ENCODE measurements around the gene PDZD4.

PDZD4 gene

DNA sequence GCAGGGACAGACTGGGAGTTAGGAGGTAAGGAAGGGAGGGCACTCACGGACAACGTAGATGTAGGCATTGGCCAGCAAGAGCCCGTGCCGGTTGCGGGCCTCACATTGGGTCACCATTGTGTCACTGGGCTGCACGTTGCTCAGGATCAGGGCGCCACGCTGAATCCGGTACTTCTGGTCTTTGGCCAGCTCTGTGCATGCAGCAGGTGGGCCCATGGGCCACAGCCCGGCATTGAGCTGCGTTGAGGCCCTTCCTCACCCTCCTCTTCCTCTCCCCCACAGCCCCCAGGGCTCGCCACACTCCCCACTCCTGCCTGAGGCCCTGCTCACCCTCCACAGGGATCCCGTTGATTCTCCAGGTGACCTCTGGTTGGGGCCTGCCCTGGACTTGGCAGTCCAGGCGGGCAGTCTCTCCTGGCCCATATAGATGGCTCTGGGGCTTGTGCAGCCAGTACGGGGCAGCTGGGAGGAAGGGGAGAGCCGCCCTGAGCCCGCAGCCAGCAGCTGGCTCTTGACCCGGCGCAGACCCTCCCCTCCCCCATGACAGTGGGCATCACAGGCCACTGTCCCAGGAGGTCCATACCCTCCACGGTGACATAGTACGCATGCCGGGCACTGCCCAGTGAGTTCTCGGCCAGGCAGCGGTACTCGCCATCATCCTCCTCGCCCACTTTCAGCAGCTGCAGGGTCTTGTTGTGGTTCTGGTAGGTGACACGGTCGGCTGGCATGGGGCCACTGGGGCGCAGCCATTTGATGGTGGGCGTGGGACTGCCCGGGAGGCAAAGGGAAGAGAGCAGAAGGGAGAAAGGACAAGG is 39.3 kb upstream of the PDZD4 start:
- Histone ChIP-seq H3K27ac (no peak overlapping the region), H3K36me3 (peaks cover 64% of the 10 kb centered on the region), H3K9me3 (ENCODE audit: severe bottlenecking) (no peaks in the 10 kb centered on the region), H3K27me3 (ENCODE audit: insufficient read depth, low read depth, severe bottlenecking) (peaks cover 27% of the 10 kb centered on the region), H3K4me3 (ENCODE audit: low read depth, low read length) (no peak overlapping the region)
- TF ChIP-seq, protein P1, sequence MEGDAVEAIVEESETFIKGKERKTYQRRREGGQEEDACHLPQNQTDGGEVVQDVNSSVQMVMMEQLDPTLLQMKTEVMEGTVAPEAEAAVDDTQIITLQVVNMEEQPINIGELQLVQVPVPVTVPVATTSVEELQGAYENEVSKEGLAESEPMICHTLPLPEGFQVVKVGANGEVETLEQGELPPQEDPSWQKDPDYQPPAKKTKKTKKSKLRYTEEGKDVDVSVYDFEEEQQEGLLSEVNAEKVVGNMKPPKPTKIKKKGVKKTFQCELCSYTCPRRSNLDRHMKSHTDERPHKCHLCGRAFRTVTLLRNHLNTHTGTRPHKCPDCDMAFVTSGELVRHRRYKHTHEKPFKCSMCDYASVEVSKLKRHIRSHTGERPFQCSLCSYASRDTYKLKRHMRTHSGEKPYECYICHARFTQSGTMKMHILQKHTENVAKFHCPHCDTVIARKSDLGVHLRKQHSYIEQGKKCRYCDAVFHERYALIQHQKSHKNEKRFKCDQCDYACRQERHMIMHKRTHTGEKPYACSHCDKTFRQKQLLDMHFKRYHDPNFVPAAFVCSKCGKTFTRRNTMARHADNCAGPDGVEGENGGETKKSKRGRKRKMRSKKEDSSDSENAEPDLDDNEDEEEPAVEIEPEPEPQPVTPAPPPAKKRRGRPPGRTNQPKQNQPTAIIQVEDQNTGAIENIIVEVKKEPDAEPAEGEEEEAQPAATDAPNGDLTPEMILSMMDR (IDR thresholded peaks at IDR 0.05; ENCODE audit: low read depth, low read length), result no peak
- no peak for DNase-seq

DNA sequence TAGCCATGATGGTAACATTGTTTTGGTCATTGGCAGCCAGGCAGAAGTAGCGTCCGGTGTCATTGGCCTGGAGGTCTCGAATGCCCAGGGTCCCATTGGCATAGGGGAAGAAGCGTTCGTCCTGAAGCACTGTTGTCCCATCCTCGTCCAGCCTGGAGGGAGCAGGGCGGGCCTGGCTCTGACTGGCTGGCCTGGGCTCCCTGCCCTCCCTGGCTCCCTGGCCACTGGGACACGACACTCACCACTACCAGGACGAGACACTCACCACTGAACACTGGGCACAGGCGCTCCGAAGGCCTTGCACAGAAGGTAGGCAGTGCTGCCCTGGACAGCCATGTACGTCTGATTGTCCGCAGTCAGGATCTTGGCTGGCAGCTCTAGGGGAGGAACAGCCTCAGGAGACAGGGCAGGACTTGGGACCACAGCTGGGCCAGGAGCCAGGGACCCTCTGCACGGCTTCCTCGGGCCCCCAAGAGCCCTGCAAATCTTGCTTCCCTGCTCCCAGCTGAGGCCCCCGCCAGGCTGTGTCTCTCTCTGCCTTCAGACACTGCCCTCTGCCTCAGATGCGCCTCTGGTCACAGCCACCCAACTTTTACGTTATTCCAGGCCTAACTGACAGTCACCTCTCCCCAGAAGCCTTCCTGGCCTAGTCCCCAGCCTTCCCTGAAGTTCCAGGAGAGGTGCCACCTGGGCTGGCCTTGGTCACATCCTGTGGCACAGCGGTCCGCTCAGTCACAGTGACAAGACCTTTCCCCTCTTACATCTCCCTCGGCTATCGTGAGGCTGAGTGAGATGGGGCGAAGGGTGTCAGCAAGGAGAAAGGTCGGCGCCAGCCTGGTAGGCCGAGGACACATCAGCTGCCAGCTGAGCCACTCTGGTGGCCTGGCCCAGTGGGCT is 38.5 kb upstream of the PDZD4 start:
- peaks cover 72% of the 10 kb centered on the region for H3K36me3 ChIP-seq
- H3K4me3 ChIP-seq (ENCODE audit: low read depth, low read length), result no peak overlapping the region
- no peaks in the 10 kb centered on the region for H3K9me3 ChIP-seq (ENCODE audit: severe bottlenecking)
- H3K27me3 ChIP-seq (ENCODE audit: insufficient read depth, low read depth, severe bottlenecking), result peaks cover 29% of the 10 kb centered on the region
- H3K27ac ChIP-seq, result no peak overlapping the region
- no peak for DNase-seq
- TF ChIP-seq, protein P1 (IDR thresholded peaks at IDR 0.05; ENCODE audit: low read depth, low read length), result no peak

DNA sequence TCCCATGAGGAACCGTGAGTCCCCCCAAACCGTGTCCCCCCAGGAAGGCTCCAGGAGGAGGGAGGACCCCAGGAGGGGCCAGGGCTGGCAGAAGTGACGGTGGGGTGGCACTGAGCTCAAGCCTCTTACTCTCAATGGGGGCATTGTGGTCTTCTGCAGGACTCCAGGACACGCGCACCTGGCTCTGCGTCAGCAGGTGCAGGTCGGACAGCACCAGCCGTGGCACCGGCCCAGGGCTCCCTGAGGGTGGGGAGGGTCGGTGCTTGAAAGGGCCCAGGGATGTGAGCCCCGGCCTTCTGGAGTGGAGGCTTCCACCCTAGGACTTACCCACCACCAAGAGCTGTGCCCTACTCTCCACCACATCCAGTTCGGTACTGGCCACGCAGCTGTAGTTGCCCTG is 37.3 kb upstream of the PDZD4 start:
- Histone ChIP-seq H3K36me3 (peaks cover 83% of the 10 kb centered on the region), H3K9me3 (ENCODE audit: severe bottlenecking) (no peaks in the 10 kb centered on the region)
- no peak for DNase-seq

DNA sequence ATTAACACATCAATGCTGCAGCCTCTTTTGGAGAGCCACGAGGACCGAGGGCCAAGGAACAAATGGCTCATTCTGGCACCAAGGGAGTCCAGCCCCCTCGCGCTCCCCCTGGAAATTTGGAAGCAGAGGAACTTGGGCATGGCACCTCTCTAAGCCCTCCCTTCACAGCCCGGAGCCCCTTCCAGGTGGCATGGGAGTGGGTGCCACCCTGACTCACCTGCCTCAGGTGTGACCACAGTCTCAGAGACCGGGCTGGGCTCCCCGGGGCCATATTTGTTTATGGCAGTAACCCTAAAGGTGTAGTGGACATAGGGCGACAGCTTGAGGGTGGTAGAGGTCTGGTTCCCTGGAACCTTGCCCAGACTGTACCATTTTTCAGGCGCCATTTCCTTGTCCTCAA is 36.8 kb upstream of the PDZD4 start:
- H3K36me3 ChIP-seq, result peaks cover 86% of the 10 kb centered on the region
- no peak overlapping the region for H3K4me3 ChIP-seq (ENCODE audit: low read depth, low read length)
- H3K9me3 ChIP-seq (ENCODE audit: severe bottlenecking), result peaks cover 4% of the 10 kb centered on the region
- H3K27me3 ChIP-seq (ENCODE audit: insufficient read depth, low read depth, severe bottlenecking), result peaks cover 25% of the 10 kb centered on the region
- no peak overlapping the region for H3K27ac ChIP-seq
- DNase-seq, result no peak
- TF ChIP-seq, protein P1 (IDR thresholded peaks at IDR 0.05; ENCODE audit: low read depth, low read length), result no peak

More for the DNA sequence above, 37.3 kb upstream of the PDZD4 start:
- TF ChIP-seq, protein P1 (IDR thresholded peaks at IDR 0.05; ENCODE audit: low read depth, low read length), result no peak
- Histone ChIP-seq H3K27ac (no peak overlapping the region), H3K4me3 (ENCODE audit: low read depth, low read length) (no peak overlapping the region), H3K27me3 (ENCODE audit: insufficient read depth, low read depth, severe bottlenecking) (peaks cover 23% of the 10 kb centered on the region)

DNA sequence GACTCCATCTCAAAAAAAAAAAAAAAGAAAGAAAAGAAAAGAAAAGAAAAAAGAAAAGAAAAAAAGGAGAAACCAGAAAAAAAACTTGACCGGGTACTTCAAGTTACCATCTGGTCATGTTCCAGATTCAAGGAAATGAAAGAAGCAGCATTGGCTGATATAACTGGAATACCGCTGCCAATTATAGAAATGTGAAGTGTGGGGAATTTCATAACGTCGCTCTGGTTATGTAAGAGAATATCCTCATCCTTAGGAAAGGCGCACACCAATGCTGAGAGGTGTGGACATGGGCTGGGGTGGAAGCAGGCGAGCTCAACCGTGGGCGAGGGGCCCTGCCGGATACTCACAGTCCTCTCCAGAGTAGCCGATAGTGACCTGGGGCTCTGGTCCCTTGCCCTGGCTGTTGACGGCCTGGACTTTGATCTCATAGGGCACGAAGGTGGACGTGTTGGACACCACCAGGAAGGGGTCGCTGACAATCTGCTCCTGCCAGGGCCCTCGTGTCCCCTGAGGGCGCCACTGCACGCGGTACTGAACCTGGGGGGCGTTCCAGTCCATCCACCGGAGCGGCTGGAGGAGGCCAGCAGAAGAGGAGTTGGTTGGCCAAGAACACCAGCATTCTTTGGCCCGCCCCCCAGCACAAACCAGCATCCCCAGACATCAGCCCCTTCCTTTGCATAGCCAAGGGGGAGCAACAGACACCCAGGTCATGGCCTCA is 36.1 kb upstream of the PDZD4 start:
- peaks cover 85% of the 10 kb centered on the region for H3K36me3 ChIP-seq
- H3K4me3 ChIP-seq (ENCODE audit: low read depth, low read length), result no peak overlapping the region
- DNase-seq, result peak; percentile 7
- TF ChIP-seq, protein P1 (IDR thresholded peaks at IDR 0.05; ENCODE audit: low read depth, low read length), result no peak
- H3K27me3 ChIP-seq (ENCODE audit: insufficient read depth, low read depth, severe bottlenecking), result peaks cover 26% of the 10 kb centered on the region
- H3K9me3 ChIP-seq (ENCODE audit: severe bottlenecking), result peaks cover 4% of the 10 kb centered on the region
- no peak overlapping the region for H3K27ac ChIP-seq
